CD4-positive, alpha-beta T cell treated with Interleukin-17A for 1 hour (primary cell): ENCODE results near the gene KRT79.

Source experiments
- DNase-seq: peaks from one replicate; pipeline ENCODE4 v3.0.0-alpha.2; 2020

KRT79 gene

GRCh38 chr12:52832985-52833905 lies 866 bp downstream of the KRT79 start:
- DNase-seq, result no peak

GRCh38 chr12:52832451-52832850 lies 1.7 kb downstream of the KRT79 start:
- DNase-seq, result no peak

GRCh38 chr12:52831251-52831650 lies 2.9 kb downstream of the KRT79 start:
- no peak for DNase-seq

- no peak for DNase-seq
Observed at GRCh38 chr12:52829986-52830770, 3.9 kb downstream of the KRT79 start.

- no peak for DNase-seq
Observed at GRCh38 chr12:52828591-52829021, 5.5 kb downstream of the KRT79 start.

GRCh38 chr12:52828156-52828555 lies 6.0 kb downstream of the KRT79 start:
- DNase-seq, result no peak

GRCh38 chr12:52827499-52828090 lies 6.5 kb downstream of the KRT79 start:
- DNase-seq, result no peak

- DNase-seq, result no peak
Observed at GRCh38 chr12:52826611-52827498, 7.3 kb downstream of the KRT79 start.

GRCh38 chr12:52825961-52826360 lies 8.2 kb downstream of the KRT79 start:
- DNase-seq, result no peak

- DNase-seq, result no peak
Observed at GRCh38 chr12:52824741-52825410, 9.2 kb downstream of the KRT79 start.

GRCh38 chr12:52823761-52824450 lies 10.2 kb downstream of the KRT79 start:
- no peak for DNase-seq

- DNase-seq, result no peak
Observed at GRCh38 chr12:52822771-52823510, 11.2 kb downstream of the KRT79 start.

- no peak for DNase-seq
Observed at GRCh38 chr12:52821826-52822660, 12.1 kb downstream of the KRT79 start.

- no peak for DNase-seq
Observed at GRCh38 chr12:52821071-52821730, 12.9 kb downstream of the KRT79 start.

- DNase-seq, result no peak
Observed at GRCh38 chr12:52820521-52820920, 13.6 kb downstream of the KRT79 start.

GRCh38 chr12:52819731-52820510 lies 14.2 kb downstream of the KRT79 start:
- no peak for DNase-seq

- no peak for DNase-seq
Observed at GRCh38 chr12:52818887-52819420, 15.2 kb downstream of the KRT79 start.

- no peak for DNase-seq
Observed at GRCh38 chr12:52818388-52818787, 15.7 kb downstream of the KRT79 start.
